ENCODE measurements around the gene ALKBH4.

- TF ChIP-seq SREBF2 (IDR thresholded peaks at IDR 0.05), result no peak
- no peak for TF ChIP-seq POLR2A (IDR thresholded peaks at IDR 0.05; ENCODE audit: low read length)
- TF ChIP-seq, protein P1, sequence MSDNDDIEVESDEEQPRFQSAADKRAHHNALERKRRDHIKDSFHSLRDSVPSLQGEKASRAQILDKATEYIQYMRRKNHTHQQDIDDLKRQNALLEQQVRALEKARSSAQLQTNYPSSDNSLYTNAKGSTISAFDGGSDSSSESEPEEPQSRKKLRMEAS (IDR thresholded peaks at IDR 0.05), result no peak
- TF ChIP-seq, protein P2, sequence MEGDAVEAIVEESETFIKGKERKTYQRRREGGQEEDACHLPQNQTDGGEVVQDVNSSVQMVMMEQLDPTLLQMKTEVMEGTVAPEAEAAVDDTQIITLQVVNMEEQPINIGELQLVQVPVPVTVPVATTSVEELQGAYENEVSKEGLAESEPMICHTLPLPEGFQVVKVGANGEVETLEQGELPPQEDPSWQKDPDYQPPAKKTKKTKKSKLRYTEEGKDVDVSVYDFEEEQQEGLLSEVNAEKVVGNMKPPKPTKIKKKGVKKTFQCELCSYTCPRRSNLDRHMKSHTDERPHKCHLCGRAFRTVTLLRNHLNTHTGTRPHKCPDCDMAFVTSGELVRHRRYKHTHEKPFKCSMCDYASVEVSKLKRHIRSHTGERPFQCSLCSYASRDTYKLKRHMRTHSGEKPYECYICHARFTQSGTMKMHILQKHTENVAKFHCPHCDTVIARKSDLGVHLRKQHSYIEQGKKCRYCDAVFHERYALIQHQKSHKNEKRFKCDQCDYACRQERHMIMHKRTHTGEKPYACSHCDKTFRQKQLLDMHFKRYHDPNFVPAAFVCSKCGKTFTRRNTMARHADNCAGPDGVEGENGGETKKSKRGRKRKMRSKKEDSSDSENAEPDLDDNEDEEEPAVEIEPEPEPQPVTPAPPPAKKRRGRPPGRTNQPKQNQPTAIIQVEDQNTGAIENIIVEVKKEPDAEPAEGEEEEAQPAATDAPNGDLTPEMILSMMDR (IDR thresholded peaks at IDR 0.05), result no peak
- TF ChIP-seq HDAC2 (IDR thresholded peaks at IDR 0.05), result no peak
- TF ChIP-seq CEBPB (IDR thresholded peaks at IDR 0.05), result no peak
Measured at GRCh38 chr7:102455596-102455995, 9.1 kb downstream of the ALKBH4 start.
